ENCODE measurements around the gene STKLD1.
"Not testable (repeated sequence)": the region's sequence is repeated elsewhere in the genome, so short reads cannot be mapped to it uniquely, and the experiment has no call there.

GRCh38 chr9:133329306-133330156 is 46.6 kb upstream of the STKLD1 start:
- not testable (repeated sequence) for TF ChIP-seq SUZ12 (IDR thresholded peaks at IDR 0.05; ENCODE audit: extremely low read depth, insufficient read depth, insufficient read length); ZNF274 (IDR thresholded peaks at IDR 0.05; ENCODE audit: low read depth, low read length)
